ENCODE data around the gene B3GNT2.
"Not testable (repeated sequence)": the region's sequence is repeated elsewhere in the genome, so short reads cannot be mapped to it uniquely, and the experiment has no call there.

The B3GNT2 gene

DNA sequence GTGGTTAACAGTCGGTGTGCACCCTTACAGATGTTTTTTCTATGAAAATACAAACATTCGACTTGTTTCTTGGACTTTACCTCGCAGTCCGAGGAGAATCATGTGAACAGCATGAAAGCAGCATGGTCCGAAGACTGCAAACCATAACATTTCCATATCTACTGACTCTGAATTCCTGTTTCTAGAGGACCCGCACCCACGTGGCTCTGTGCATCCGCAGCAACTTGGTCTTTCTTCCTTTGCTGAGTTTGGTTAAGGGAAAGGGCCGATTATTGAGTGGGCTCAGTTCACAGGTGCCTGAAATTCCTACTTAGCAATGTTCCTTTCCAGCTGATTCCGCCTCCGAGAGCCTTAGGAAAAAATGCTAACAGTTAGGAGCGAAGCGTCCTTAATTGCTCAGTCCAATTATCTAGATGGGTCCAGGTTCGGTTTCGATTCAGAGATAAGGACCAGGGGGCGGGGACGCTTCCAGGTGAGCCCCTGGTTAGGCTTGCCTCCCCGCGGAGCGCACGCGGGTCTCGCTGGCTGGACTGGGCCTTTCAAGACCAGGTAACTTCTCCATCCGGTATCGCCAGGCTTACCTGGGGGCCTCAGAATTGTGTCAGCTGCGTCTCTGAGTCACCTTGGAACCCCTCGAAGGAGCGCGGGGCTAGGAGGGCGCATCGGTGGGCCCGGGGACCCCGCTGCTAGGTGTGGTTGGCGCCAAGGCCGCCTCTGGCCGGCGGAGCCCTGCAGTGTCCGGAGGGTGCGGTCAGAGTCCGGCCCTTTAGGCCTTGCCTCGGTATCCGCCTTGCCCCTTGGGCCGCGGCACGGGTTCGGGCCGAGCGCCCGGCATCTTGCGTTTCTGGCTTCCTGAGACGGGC is 1.1 kb upstream of the B3GNT2 start:
- Histone ChIP-seq H3K4me1 (ENCODE audit: control insufficient read depth, low read depth, low read length) (peaks cover 6% of the 10 kb centered on the region), H3K18ac (ENCODE audit: low read length) (peak overlapping the region; percentile 95), H3K79me1 (ENCODE audit: low read length) (no peaks in the 10 kb centered on the region), H4K5ac (ENCODE audit: low read length) (no peak overlapping the region), H3K79me2 (ENCODE audit: control insufficient read depth, insufficient read depth, low read length) (peaks cover 38% of the 10 kb centered on the region), H2BK5ac (ENCODE audit: low read length) (no peak overlapping the region), H3K27ac (ENCODE audit: low read depth, low read length) (no peak overlapping the region), H2AK5ac (ENCODE audit: low read length) (peak overlapping the region; percentile 45), H3K4ac (ENCODE audit: low read depth, low read length) (peak overlapping the region; percentile 38), H3K56ac (ENCODE audit: low read length) (peak overlapping the region; percentile 95), H2BK120ac (ENCODE audit: low read depth, low read length) (no peak overlapping the region), H2BK15ac (replicated peaks; ENCODE audit: low read depth) (no peak overlapping the region), H3K23ac (ENCODE audit: low read length) (peak overlapping the region; percentile 85), H3K27me3 (ENCODE audit: insufficient read depth, low read length, poor library complexity) (no peaks in the 10 kb centered on the region), H3K9ac (ENCODE audit: low read length) (peak overlapping the region; percentile 86), H3K4me2 (ENCODE audit: low read length) (no peak overlapping the region), H4K8ac (ENCODE audit: low read depth, low read length) (no peak overlapping the region), H3K36me3 (ENCODE audit: control insufficient read depth, insufficient read depth, low read length) (no peaks in the 10 kb centered on the region), H3K4me3 (ENCODE audit: low read length) (no peak overlapping the region)
- DNase-seq, result no peak
- WGBS (ENCODE audit: extremely low coverage, insufficient coverage, low lambda C conversion rate), result no CpG with 5 or more reads among the region's 51 CpGs

DNA sequence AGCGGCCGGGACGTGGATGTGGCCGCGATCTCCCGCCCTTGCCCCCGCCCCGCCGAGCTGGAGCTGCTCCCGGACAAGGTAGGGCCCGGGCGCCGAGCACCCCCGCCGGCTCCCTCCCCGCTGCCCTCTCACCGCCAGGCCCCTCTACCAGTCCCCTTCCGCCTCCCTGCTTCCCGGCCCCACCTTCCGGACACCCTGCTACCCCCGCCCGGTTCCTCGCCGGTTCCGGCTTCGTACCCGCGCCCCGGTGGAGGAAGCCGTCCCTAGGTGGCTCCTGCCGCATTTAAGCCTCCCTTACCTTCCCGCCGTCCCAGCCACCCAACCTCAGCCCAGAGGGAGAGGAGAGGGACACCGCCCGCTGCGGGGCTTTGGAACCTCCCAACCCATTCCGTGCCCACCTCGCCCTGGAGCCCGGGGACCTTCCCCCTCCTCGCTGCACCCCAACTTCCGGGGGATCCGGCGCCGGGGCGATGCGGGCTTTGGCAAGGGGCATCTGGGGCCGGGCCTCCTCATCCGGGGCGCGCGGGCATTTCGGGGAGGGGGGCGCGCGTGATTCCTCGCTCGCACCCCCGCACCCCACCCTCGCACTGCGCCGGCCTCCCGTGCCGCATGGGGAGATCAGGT is 475 bp downstream of the B3GNT2 start:
- Histone ChIP-seq H2BK5ac (ENCODE audit: low read length) (peak overlapping the region; percentile 93), H2BK120ac (ENCODE audit: low read depth, low read length) (peak overlapping the region; percentile 34), H3K36me3 (ENCODE audit: control insufficient read depth, insufficient read depth, low read length) (no peaks in the 10 kb centered on the region), H2AK5ac (ENCODE audit: low read length) (no peak overlapping the region), H3K9ac (ENCODE audit: low read length) (peak overlapping the region; percentile 98), H3K27me3 (ENCODE audit: insufficient read depth, low read length, poor library complexity) (no peaks in the 10 kb centered on the region), H3K4me1 (ENCODE audit: control insufficient read depth, low read depth, low read length) (peaks cover 10% of the 10 kb centered on the region), H3K56ac (ENCODE audit: low read length) (peak overlapping the region; percentile 96), H3K23ac (ENCODE audit: low read length) (peak overlapping the region; percentile 80), H3K4me2 (ENCODE audit: low read length) (no peak overlapping the region), H2BK15ac (replicated peaks; ENCODE audit: low read depth) (peak overlapping the region; percentile 5), H4K5ac (ENCODE audit: low read length) (no peak overlapping the region), H3K79me1 (ENCODE audit: low read length) (no peaks in the 10 kb centered on the region), H3K4ac (ENCODE audit: low read depth, low read length) (peak overlapping the region; percentile 58), H4K8ac (ENCODE audit: low read depth, low read length) (peak overlapping the region; percentile 83), H3K79me2 (ENCODE audit: control insufficient read depth, insufficient read depth, low read length) (peaks cover 53% of the 10 kb centered on the region), H3K27ac (ENCODE audit: low read depth, low read length) (peak overlapping the region; percentile 98), H3K4me3 (ENCODE audit: low read length) (peak overlapping the region; percentile 96), H3K18ac (ENCODE audit: low read length) (peak overlapping the region; percentile 96)
- DNase-seq, result peak; percentile 73
- WGBS (ENCODE audit: extremely low coverage, insufficient coverage, low lambda C conversion rate), result no CpG with 5 or more reads among the region's 63 CpGs

DNA sequence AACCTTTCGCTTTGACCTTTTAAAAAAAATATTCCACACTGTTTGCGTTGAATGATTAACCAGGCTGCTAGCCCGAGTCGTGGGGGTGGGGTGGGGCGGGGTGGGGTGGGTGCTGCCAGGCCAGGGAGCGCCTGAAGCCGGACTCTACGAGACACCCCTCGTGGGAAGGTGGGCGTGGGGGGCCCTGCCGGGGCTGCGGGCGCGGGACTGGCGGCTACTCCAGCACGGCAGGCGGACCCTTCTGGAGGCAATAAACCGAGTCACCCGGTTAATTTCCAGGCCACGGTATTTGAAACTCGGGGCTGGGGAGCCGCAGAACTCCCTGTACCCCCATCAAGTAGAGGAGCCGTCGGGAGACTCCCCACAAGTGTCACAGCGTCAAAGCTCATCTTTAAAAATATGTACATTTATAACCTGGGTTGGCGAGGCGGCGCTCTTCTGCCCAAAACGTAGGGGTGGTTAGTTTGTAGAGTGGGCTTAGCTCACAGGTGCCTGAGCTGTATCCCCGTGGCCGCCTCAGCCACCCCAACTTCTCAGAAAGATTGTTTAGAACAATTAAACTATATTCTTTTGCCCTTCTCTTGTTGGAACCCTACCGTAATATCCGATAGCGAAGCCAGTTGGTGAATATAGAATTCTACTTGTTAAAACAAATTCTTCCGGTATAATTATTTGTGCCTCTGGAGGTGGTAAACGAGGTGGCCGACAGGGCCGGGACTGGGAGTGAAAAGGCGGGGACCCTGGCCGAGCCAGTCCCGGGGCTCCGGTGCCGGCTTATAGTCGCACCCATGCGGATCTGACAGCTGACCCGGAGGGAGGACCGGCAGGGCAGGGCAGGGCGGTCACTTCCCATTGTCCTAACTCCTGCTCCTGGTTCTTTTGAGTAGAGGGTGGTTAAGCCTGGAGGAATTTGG is 1.4 kb downstream of the B3GNT2 start:
- Histone ChIP-seq H3K4ac (ENCODE audit: low read depth, low read length) (peak overlapping the region; percentile 58), H3K4me3 (ENCODE audit: low read length) (peak overlapping the region; percentile 96), H3K79me1 (ENCODE audit: low read length) (peaks cover 6% of the 10 kb centered on the region), H2AK5ac (ENCODE audit: low read length) (no peak overlapping the region), H2BK5ac (ENCODE audit: low read length) (no peak overlapping the region), H3K79me2 (ENCODE audit: control insufficient read depth, insufficient read depth, low read length) (peaks cover 62% of the 10 kb centered on the region), H4K8ac (ENCODE audit: low read depth, low read length) (peak overlapping the region; percentile 83), H3K36me3 (ENCODE audit: control insufficient read depth, insufficient read depth, low read length) (no peaks in the 10 kb centered on the region), H3K27me3 (ENCODE audit: insufficient read depth, low read length, poor library complexity) (no peaks in the 10 kb centered on the region), H3K27ac (ENCODE audit: low read depth, low read length) (peak overlapping the region; percentile 40), H3K9ac (ENCODE audit: low read length) (peak overlapping the region; percentile 98), H3K4me2 (ENCODE audit: low read length) (peak overlapping the region; percentile 34), H3K4me1 (ENCODE audit: control insufficient read depth, low read depth, low read length) (peaks cover 16% of the 10 kb centered on the region), H3K18ac (ENCODE audit: low read length) (peak overlapping the region; percentile 96), H4K5ac (ENCODE audit: low read length) (no peak overlapping the region), H2BK15ac (replicated peaks; ENCODE audit: low read depth) (no peak overlapping the region), H2BK120ac (ENCODE audit: low read depth, low read length) (peak overlapping the region; percentile 34), H3K56ac (ENCODE audit: low read length) (peak overlapping the region; percentile 96), H3K23ac (ENCODE audit: low read length) (no peak overlapping the region)
- WGBS (ENCODE audit: extremely low coverage, insufficient coverage, low lambda C conversion rate), result no CpG with 5 or more reads among the region's 48 CpGs
- peak; percentile 61 for DNase-seq

DNA sequence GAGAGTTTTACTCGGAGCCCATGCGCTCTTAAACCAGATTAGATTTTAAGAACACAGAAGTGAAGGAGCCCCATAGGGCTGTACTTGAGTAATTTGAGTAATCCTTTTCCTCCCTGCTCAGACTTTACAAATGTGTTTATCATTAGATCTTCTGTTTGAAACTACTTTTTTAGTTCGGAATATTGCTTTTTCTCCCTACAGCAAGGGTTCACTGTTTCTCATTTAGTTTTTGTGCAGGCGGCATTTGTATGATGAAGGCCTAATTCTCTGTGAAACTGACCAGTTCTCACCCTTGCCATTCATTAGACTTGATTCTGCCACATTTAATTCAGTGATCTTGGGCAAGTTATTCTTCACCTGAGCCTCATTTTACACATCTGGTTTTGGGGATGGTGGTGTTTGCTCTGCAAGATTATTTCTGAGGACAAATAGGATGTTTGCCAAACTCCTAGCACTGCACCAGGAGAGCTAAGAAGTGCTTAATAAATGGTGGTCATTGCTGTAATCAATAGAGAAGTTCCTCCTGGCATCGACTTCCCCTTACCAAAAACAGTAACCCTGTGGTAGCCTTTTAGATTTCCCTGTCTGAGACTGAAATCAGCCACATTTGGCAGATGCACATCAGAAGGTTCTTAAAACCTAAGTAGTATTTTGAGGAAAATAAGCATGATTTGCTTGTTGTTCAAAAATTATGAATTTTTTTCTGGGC is 2.2 kb downstream of the B3GNT2 start:
- Histone ChIP-seq H3K4me1 (ENCODE audit: control insufficient read depth, low read depth, low read length) (peaks cover 17% of the 10 kb centered on the region), H4K5ac (ENCODE audit: low read length) (no peak overlapping the region), H2BK120ac (ENCODE audit: low read depth, low read length) (no peak overlapping the region), H3K23ac (ENCODE audit: low read length) (no peak overlapping the region), H3K9ac (ENCODE audit: low read length) (peak overlapping the region; percentile 98), H3K79me2 (ENCODE audit: control insufficient read depth, insufficient read depth, low read length) (peaks cover 70% of the 10 kb centered on the region), H3K18ac (ENCODE audit: low read length) (no peak overlapping the region), H2BK5ac (ENCODE audit: low read length) (no peak overlapping the region), H2AK5ac (ENCODE audit: low read length) (no peak overlapping the region), H3K4me3 (ENCODE audit: low read length) (peak overlapping the region; percentile 96), H3K4ac (ENCODE audit: low read depth, low read length) (no peak overlapping the region), H3K27ac (ENCODE audit: low read depth, low read length) (no peak overlapping the region), H4K8ac (ENCODE audit: low read depth, low read length) (no peak overlapping the region), H3K56ac (ENCODE audit: low read length) (peak overlapping the region; percentile 96), H3K27me3 (ENCODE audit: insufficient read depth, low read length, poor library complexity) (no peaks in the 10 kb centered on the region), H3K4me2 (ENCODE audit: low read length) (peak overlapping the region; percentile 34), H3K79me1 (ENCODE audit: low read length) (peaks cover 6% of the 10 kb centered on the region), H3K36me3 (ENCODE audit: control insufficient read depth, insufficient read depth, low read length) (no peaks in the 10 kb centered on the region), H2BK15ac (replicated peaks; ENCODE audit: low read depth) (no peak overlapping the region)
- no CpG with 5 or more reads among the region's 5 CpGs for WGBS (ENCODE audit: extremely low coverage, insufficient coverage, low lambda C conversion rate)
- no peak for DNase-seq

DNA sequence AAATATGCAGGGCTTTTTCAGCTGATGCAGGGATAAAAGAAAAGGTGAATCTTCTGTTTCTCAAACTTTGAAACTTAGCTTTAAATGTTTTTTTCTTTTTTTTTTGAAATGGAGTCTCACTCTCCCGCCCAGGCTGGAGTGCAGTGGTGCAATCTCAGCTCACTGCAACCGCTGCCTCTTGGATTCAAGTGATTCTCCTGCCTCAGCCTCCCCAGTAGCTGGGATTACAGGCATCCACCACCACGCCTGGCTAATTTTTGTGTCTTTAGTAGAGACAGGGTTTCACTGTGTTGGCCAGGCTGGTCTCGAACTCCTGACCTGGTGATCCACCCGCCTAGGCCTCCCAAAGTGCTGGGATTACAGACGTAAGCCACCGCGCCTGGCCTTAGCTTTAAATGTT is 2.9 kb downstream of the B3GNT2 start:
- not testable (repeated sequence) for H3K4me3 ChIP-seq (ENCODE audit: low read length); DNase-seq; H3K27ac ChIP-seq (ENCODE audit: low read depth, low read length); H3K9ac ChIP-seq (ENCODE audit: low read length); H3K4ac ChIP-seq (ENCODE audit: low read depth, low read length); H2BK15ac ChIP-seq (replicated peaks; ENCODE audit: low read depth); H3K27me3 ChIP-seq (ENCODE audit: insufficient read depth, low read length, poor library complexity); H2BK120ac ChIP-seq (ENCODE audit: low read depth, low read length); H3K4me2 ChIP-seq (ENCODE audit: low read length); H3K18ac ChIP-seq (ENCODE audit: low read length); H2BK5ac ChIP-seq (ENCODE audit: low read length); H2AK5ac ChIP-seq (ENCODE audit: low read length); H3K36me3 ChIP-seq (ENCODE audit: control insufficient read depth, insufficient read depth, low read length); H4K8ac ChIP-seq (ENCODE audit: low read depth, low read length); H4K5ac ChIP-seq (ENCODE audit: low read length); H3K23ac ChIP-seq (ENCODE audit: low read length)
- Histone ChIP-seq H3K4me1 (ENCODE audit: control insufficient read depth, low read depth, low read length) (peaks cover 20% of the 10 kb centered on the region), H3K56ac (ENCODE audit: low read length) (peak overlapping the region; percentile 31), H3K79me1 (ENCODE audit: low read length) (peaks cover 11% of the 10 kb centered on the region), H3K79me2 (ENCODE audit: control insufficient read depth, insufficient read depth, low read length) (peaks cover 78% of the 10 kb centered on the region)
- WGBS (ENCODE audit: extremely low coverage, insufficient coverage, low lambda C conversion rate), result no CpG with 5 or more reads among the region's 8 CpGs

Measured in mesendoderm (in vitro differentiated cells).